Calu3 (cell line): ENCODE measurements around the gene EREG. TPM values are rescaled to one million over a fixed set of nuclear protein-coding genes. Genes with fewer than 3 reads are reported as not detected.

Source experiments
- BruUV-seq: library from RNA; stranded (reverse); fragments of 400-500 nt; replicated peaks from 2 replicates; lab custom pipeline; 2021; lab: Mats Ljungman, UMichigan
- CTCF ChIA-PET: fragments of 300-600 bp; sonication (Branson Sonifier 250); formaldehyde crosslinking; loops from one replicate; lab custom pipeline; 2022; ENCODE audit warnings: antibody characterized with exemption; lab: Charles Lee
- DNase-seq: peaks from one replicate; pipeline ENCODE4 v3.0.0; 2022
- H3K27ac Mint-ChIP-seq: one replicate; pipeline ENCODE4 v1.8.0; 2022; ENCODE audit warnings: mixed read lengths; ENCODE audit not compliant: unreplicated experiment
- H3K27me3 Mint-ChIP-seq: one replicate; pipeline ENCODE4 v1.8.0; 2022; ENCODE audit warnings: mixed read lengths; ENCODE audit not compliant: unreplicated experiment
- H3K36me3 Mint-ChIP-seq: one replicate; pipeline ENCODE4 v1.8.0; 2022; ENCODE audit warnings: mild to moderate bottlenecking, moderate library complexity, mixed read lengths; ENCODE audit not compliant: insufficient read depth, unreplicated experiment
- H3K4me1 Mint-ChIP-seq: one replicate; pipeline ENCODE4 v1.8.0; 2022; ENCODE audit warnings: mild to moderate bottlenecking, low read depth, mixed read lengths; ENCODE audit not compliant: unreplicated experiment
- H3K4me3 Mint-ChIP-seq: one replicate; pipeline ENCODE4 v1.8.0; 2022; ENCODE audit warnings: mild to moderate bottlenecking, low read depth, moderate library complexity, mixed read lengths; ENCODE audit not compliant: unreplicated experiment
- H3K9me3 Mint-ChIP-seq: one replicate; pipeline ENCODE4 v1.8.0; 2022; ENCODE audit warnings: low read depth, mixed read lengths; ENCODE audit not compliant: unreplicated experiment
- intact Hi-C: fragments of 100-400 bp; cut with micrococcal nuclease; formaldehyde crosslinking; loops from one replicate; pipeline ENCODE4 v1.10.0; 2022; ENCODE audit not compliant: unreplicated experiment
- total RNA-seq: library from RNA; stranded (reverse); gene quantifications from 2 replicates; pipeline ENCODE4 v1.2.3, GENCODE V29; 2022
- TF ChIP-seq, protein P1 (sequence below): fragments of 200-600 bp; IDR thresholded peaks from one replicate; pipeline ENCODE4 v1.8.0; 2022; ENCODE audit warnings: antibody characterized with exemption; ENCODE audit not compliant: unreplicated experiment

Gene EREG
- total RNA-seq, 1 experiment from 2014 or later: 422 TPM

DNA sequence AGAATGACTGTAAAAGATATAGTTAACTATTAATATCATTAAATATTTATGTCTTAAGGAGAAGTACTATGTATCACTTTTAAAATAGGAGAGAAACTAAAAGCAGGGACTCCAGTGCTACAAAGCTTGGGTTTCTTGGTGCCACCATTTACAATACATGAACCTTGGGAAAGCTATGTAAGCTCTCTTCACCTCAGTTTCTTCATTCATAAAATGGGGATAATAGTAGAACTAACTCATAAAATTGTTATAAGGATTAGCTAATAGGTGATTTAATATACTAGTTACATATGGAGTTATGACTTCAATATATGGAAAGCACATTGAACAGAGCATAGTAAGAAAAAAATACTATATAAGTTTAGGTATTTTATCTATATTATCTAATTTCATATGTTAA lies 33.0 kb upstream of the EREG start:
- H3K27me3 Mint-ChIP-seq: no peaks in the 10 kb centered on the region
- TF ChIP-seq, protein P1, sequence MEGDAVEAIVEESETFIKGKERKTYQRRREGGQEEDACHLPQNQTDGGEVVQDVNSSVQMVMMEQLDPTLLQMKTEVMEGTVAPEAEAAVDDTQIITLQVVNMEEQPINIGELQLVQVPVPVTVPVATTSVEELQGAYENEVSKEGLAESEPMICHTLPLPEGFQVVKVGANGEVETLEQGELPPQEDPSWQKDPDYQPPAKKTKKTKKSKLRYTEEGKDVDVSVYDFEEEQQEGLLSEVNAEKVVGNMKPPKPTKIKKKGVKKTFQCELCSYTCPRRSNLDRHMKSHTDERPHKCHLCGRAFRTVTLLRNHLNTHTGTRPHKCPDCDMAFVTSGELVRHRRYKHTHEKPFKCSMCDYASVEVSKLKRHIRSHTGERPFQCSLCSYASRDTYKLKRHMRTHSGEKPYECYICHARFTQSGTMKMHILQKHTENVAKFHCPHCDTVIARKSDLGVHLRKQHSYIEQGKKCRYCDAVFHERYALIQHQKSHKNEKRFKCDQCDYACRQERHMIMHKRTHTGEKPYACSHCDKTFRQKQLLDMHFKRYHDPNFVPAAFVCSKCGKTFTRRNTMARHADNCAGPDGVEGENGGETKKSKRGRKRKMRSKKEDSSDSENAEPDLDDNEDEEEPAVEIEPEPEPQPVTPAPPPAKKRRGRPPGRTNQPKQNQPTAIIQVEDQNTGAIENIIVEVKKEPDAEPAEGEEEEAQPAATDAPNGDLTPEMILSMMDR: no peak
- CTCF ChIA-PET: interaction anchor here (0.5 kb wide), 1 partner anchor 113 kb away, joined by 3 read pairs; the partner anchor contains the start of gene AREG
- no peak overlapping the region for H3K4me3 Mint-ChIP-seq
- no peaks in the 10 kb centered on the region for H3K4me1 Mint-ChIP-seq
- DNase-seq: no peak
- BruUV-seq: no TSS peak
- intact Hi-C loops: no loop called here
- H3K27ac Mint-ChIP-seq: no peak overlapping the region
- H3K9me3 Mint-ChIP-seq: peaks cover 2% of the 10 kb centered on the region
- no peaks in the 10 kb centered on the region for H3K36me3 Mint-ChIP-seq

DNA sequence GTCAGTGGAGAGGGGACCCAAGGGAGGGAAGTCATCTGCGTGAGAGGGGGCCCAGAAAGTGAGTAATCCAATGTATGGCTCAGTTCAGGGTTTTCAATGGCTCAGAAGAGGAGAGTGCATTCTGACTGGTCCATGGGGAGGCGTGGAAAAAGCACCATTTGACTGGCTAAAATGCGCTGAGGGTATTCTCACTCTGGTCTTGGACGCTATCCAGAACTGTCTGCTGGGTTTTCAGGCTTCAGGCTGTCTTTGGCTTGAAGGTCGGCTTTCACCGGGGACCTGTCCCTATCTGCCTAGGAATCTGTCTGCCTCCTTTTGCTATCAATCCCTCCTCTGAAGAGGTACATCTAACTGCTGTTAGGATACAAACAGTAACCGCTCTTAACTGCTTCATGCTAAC lies 30.3 kb upstream of the EREG start:
- no TSS peak for BruUV-seq
- TF ChIP-seq, protein P1: no peak
- Mint-ChIP-seq H3K36me3 (no peaks in the 10 kb centered on the region), H3K27ac (no peak overlapping the region), H3K27me3 (no peaks in the 10 kb centered on the region), H3K4me1 (no peaks in the 10 kb centered on the region), H3K4me3 (no peak overlapping the region), H3K9me3 (peaks cover 2% of the 10 kb centered on the region)
- no peak for DNase-seq
- intact Hi-C loops: no loop called here
- CTCF ChIA-PET: no interaction called here

DNA sequence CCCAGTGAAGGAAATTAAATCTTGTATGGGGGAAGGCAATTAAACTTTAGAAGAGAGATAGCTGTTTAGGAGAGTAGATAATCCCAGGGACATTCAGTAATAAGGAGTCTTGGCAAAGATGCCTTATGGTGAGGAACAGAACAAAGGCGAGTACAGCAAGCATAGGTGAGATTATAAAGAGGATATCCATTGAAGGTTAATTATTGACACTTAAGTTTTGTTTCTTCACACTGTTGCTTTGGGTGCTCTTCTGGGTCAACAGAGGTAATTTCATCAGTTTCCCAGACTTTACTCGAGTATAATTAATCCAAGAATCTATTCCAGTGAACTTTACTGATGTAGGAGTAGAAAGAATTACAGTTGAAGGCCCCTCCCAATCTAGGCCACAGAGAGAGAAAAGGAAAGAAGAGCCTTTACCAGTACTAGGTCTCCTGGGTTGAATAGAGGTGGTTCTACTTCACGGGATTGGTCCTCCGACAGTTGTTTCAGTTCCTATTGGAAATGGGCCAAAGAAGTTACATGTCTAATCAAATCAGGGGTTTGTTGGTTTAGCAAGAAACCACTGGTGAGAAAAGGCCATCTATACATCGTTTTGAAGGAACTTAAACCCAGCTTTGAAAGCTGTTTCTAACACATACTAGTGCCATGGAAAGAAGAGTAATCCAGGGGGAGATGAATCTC lies 29.5 kb upstream of the EREG start:
- intact Hi-C loops: no loop called here
- TF ChIP-seq, protein P1: no peak
- no peaks in the 10 kb centered on the region for H3K4me1 Mint-ChIP-seq
- no peaks in the 10 kb centered on the region for H3K27me3 Mint-ChIP-seq
- BruUV-seq: no TSS peak
- peaks cover 2% of the 10 kb centered on the region for H3K9me3 Mint-ChIP-seq
- CTCF ChIA-PET: no interaction called here
- DNase-seq: no peak
- no peak overlapping the region for H3K4me3 Mint-ChIP-seq
- no peak overlapping the region for H3K27ac Mint-ChIP-seq
- H3K36me3 Mint-ChIP-seq: no peaks in the 10 kb centered on the region

DNA sequence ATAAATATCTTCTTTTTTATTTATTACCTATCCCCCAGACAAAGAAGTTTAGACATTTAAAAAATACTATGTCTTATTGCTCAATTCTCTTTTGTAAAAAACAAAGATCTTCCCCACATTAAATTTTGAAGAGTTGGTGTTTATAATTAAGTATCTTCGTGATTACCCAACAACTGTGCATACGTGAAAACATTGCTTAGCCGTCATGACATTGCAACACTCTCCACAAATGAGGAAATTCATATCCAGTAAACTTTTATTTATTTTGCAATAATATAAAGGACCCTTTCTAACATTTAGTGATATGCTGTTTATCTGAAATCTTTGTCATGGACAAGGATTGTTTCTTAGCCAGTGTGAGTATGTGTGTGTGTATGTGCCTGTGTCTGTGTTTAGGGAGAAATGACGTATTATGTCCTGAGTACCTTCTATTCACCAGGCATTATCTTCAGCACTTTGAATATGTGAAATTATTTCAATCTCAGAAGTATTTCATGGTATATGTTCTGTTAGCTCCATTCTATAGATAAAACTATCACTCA lies 26.1 kb upstream of the EREG start:
- H3K27me3 Mint-ChIP-seq: no peaks in the 10 kb centered on the region
- H3K4me3 Mint-ChIP-seq: no peak overlapping the region
- BruUV-seq: no TSS peak
- DNase-seq: no peak
- intact Hi-C loops: no loop called here
- H3K9me3 Mint-ChIP-seq: peaks cover 2% of the 10 kb centered on the region
- no peaks in the 10 kb centered on the region for H3K36me3 Mint-ChIP-seq
- TF ChIP-seq, protein P1: no peak
- CTCF ChIA-PET: no interaction called here
- no peak overlapping the region for H3K27ac Mint-ChIP-seq
- no peaks in the 10 kb centered on the region for H3K4me1 Mint-ChIP-seq
